Testis (tissue), 2 donors: ENCODE measurements around the gene EBF4.

Experiments used
- CTCF ChIP-seq, 3 experiments: fragments of 450-650 bp in 2 of 3; fragments of 200-600 bp in 1 of 3; sonication (generic) in 1 of 3; IDR thresholded peaks; one replicate each; pipeline ENCODE4 v1.5.1; 2016 to 2019; ENCODE audit warnings: antibody characterized with exemption in 3 of 3, mild to moderate bottlenecking in 2 of 3, moderate library complexity in 1 of 3
- POLR2A ChIP-seq: fragments of 450-650 bp; IDR thresholded peaks from one replicate; pipeline ENCODE4 v1.6.1; 2017; ENCODE audit warnings: antibody characterized with exemption, mild to moderate bottlenecking, moderate library complexity

- TF ChIP-seq POLR2A (no peak), CTCF (IDR thresholded peaks at IDR 0.05) (no peak)
These were observed 39.6 kb upstream of the EBF4 start for GRCh38 chr20:2652724-2653555.
